Aorta (tissue), 5 donors: ENCODE results near the gene GBF1. TPM values are rescaled to one million over a fixed set of nuclear protein-coding genes. Genes with fewer than 3 reads are reported as not detected.

Experiments used
- ATAC-seq: fragments of 200-7000 bp; cut with Tn5 transposase; one replicate; pipeline ENCODE4 v1.9.1; 2022; ENCODE audit warnings: moderate library complexity; ENCODE audit not compliant: low FRiP score
- DNase-seq, 2 donors: peaks; one replicate each; pipeline ENCODE4 v3.0.0-alpha.2; 2020
- H3K27ac ChIP-seq, 2 donors: one replicate each; pipeline ENCODE4 v1.5.1; 2013; ENCODE audit warnings: low read length in 2 of 2, mild to moderate bottlenecking in 2 of 2, moderate library complexity in 2 of 2, control low read depth in 1 of 2, inconsistent platforms in 1 of 2, low read depth in 1 of 2
- H3K27me3 ChIP-seq, 2 donors: one replicate each; pipeline ENCODE4 v1.6.1; 2013; ENCODE audit warnings: control low read depth in 1 of 2, low read length in 1 of 2, mild to moderate bottlenecking in 1 of 2, moderate library complexity in 1 of 2; ENCODE audit not compliant: insufficient read depth in 2 of 2, control insufficient read depth in 1 of 2
- H3K36me3 ChIP-seq, 2 donors: one replicate each; pipeline ENCODE4 v1.6.1; 2013; ENCODE audit warnings: control low read depth in 1 of 2, low read length in 1 of 2, mild to moderate bottlenecking in 1 of 2; ENCODE audit not compliant: insufficient read depth in 2 of 2, control insufficient read depth in 1 of 2
- H3K4me1 ChIP-seq, 2 donors: one replicate each; pipeline ENCODE4 v1.6.1; 2013; ENCODE audit warnings: low read length in 2 of 2, control low read depth in 1 of 2, mild to moderate bottlenecking in 1 of 2, moderate library complexity in 1 of 2; ENCODE audit not compliant: insufficient read depth in 2 of 2, control insufficient read depth in 1 of 2
- H3K4me3 ChIP-seq, 2 donors: one replicate each; pipeline ENCODE4 v1.5.1; 2013; ENCODE audit warnings: low read length in 2 of 2, control low read depth in 1 of 2, mild to moderate bottlenecking in 1 of 2
- H3K9me3 ChIP-seq: one replicate; pipeline ENCODE4 v1.6.1; 2013; ENCODE audit warnings: mild to moderate bottlenecking, low read length; ENCODE audit not compliant: control insufficient read depth
- WGBS, 2 donors: extraction: QIAGEN DNeasy Blood & Tissue Kit; methylation state at CpG; one replicate each; pipeline ENCODE4 v1.1.7; 2013; 5-methylcytosine and 5-hydroxymethylcytosine counted together
- intact Hi-C, 2 donors: fragments of 100-400 bp; cut with DNase I; formaldehyde crosslinking; loops; one replicate each; pipeline versions ENCODE4 v1.14.2 to v1.15.0; 2022
- polyA plus RNA-seq, 2 donors: library from polyadenylated mRNA; stranded (reverse); fragments of 200-250 nt; gene quantifications; one replicate each; pipeline ENCODE4 v1.2.3, GENCODE V29; 2013
- total RNA-seq, 2 donors: library from RNA; stranded (reverse); fragmentation: NEBNext Ultra II Directional; extraction: Animal tissue kit (Norgen Biotek cat#: 25700); gene quantifications; one replicate each; pipeline ENCODE4 v1.2.1, GENCODE V29; 2021
- donor health status: healthy with polysubstance abuse.
- donor health status: Bipolar disorder and iron deficiency.
- donor health status: DM: no; HTN: no; CAD: no.
- donor health status: DM: no; HTN: no; CAD: no.
- donor health status: DM: yes; HTN: yes; CAD: no.

Gene GBF1
- total and polyA plus RNA-seq, 4 donors: 7.1 to 44.0 (median 32.6) TPM

GRCh38 chr10:102389894-102390293 is 144.6 kb downstream of the GBF1 start:
- no peaks in the 10 kb centered on the region for H3K9me3 ChIP-seq
- H3K36me3 ChIP-seq: no peaks in the 10 kb centered on the region
- no peak for ATAC-seq
- no peak overlapping the region for H3K27ac ChIP-seq
- no peak for DNase-seq
- no peak overlapping the region for H3K4me3 ChIP-seq
- no peaks in the 10 kb centered on the region for H3K27me3 ChIP-seq
- intact Hi-C loops: loop anchor here in 1 of 2 donors (5.0 to 10.0 kb wide), 2 partner anchors 192 to 235 kb away; partner anchors contain the start of gene NOLC1
- H3K4me1 ChIP-seq: no peaks in the 10 kb centered on the region
- 87 to 96% methylated on average over 3 of the region's 3 CpGs for WGBS, 2 donors

GRCh38 chr10:102392306-102392705 is 147.0 kb downstream of the GBF1 start:
- H3K36me3 ChIP-seq: no peaks in the 10 kb centered on the region
- no peak overlapping the region for H3K4me3 ChIP-seq
- no peaks in the 10 kb centered on the region for H3K27me3 ChIP-seq
- ATAC-seq: no peak
- 86 to 92% methylated on average over 5 of the region's 5 CpGs for WGBS, 2 donors
- intact Hi-C loops: loop anchor here in 1 of 2 donors (5.0 to 10.0 kb wide), 2 partner anchors 190 to 238 kb away; partner anchors contain the start of gene NOLC1
- no peak overlapping the region for H3K27ac ChIP-seq
- no peaks in the 10 kb centered on the region for H3K9me3 ChIP-seq
- peak in 1 of 2 donors; percentile 1 for DNase-seq
- H3K4me1 ChIP-seq: no peaks in the 10 kb centered on the region

GRCh38 chr10:102393411-102394078 is 148.2 kb downstream of the GBF1 start:
- 33 to 36% methylated on average over 30 of the region's 30 CpGs for WGBS, 2 donors
- H3K9me3 ChIP-seq: no peaks in the 10 kb centered on the region
- DNase-seq (peak in 1 of 2 donors; percentile 68), ATAC-seq (no peak)
- H3K27me3 ChIP-seq: no peaks in the 10 kb centered on the region
- H3K36me3 ChIP-seq: no peaks in the 10 kb centered on the region
- intact Hi-C loops: loop anchor here in 1 of 2 donors (2.0 to 10.0 kb wide), 3 partner anchors 27 to 239 kb away; partner anchors contain the start of genes FBXL15 and NOLC1
- peak overlapping the region in 1 of 2 donors; percentile 32 for H3K4me3 ChIP-seq
- H3K4me1 ChIP-seq: no peaks in the 10 kb centered on the region
- H3K27ac ChIP-seq: peak overlapping the region in 1 of 2 donors; percentile 21

- Histone ChIP-seq H3K27me3 (no peaks in the 10 kb centered on the region), H3K27ac (peak overlapping the region in 1 of 2 donors; percentile 64), H3K4me1 (no peaks in the 10 kb centered on the region), H3K9me3 (no peaks in the 10 kb centered on the region), H3K4me3 (peak overlapping the region; percentile 29 to 32), H3K36me3 (no peaks in the 10 kb centered on the region)
- peak; percentile 98 to 99 for DNase-seq
- 0 to 1% methylated on average over 68 to 71 of the region's 71 CpGs for WGBS, 2 donors
- intact Hi-C loops: loop anchor here in 1 of 2 donors (2.0 to 10.0 kb wide), 3 partner anchors 27 to 239 kb away; partner anchors contain the start of genes FBXL15 and NOLC1
- peak; percentile 95 for ATAC-seq
These were observed 148.9 kb downstream of the GBF1 start for GRCh38 chr10:102394079-102394800.

GRCh38 chr10:102394801-102395399 is 149.6 kb downstream of the GBF1 start:
- ATAC-seq (peak; percentile 8), DNase-seq (peak in 1 of 2 donors; percentile 83)
- WGBS, 2 donors: 0 to 1% methylated on average over 35 of the region's 35 CpGs
- no peaks in the 10 kb centered on the region for H3K27me3 ChIP-seq
- H3K36me3 ChIP-seq: no peaks in the 10 kb centered on the region
- intact Hi-C loops: loop anchor here (1.0 to 10.0 kb wide), 6 partner anchors 26 to 240 kb away; partner anchors contain the start of genes ACTR1A (in 1 of the 2), ELOVL3 (in 1 of the 2), FBXL15 (in 1 of the 2) and NOLC1 (in 1 of the 2)
- peak overlapping the region; percentile 27 to 35 for H3K4me3 ChIP-seq
- peak overlapping the region; percentile 51 to 64 for H3K27ac ChIP-seq
- no peaks in the 10 kb centered on the region for H3K4me1 ChIP-seq
- no peaks in the 10 kb centered on the region for H3K9me3 ChIP-seq

GRCh38 chr10:102395400-102396316 is 150.3 kb downstream of the GBF1 start, which contains the start of gene NFKB2:
Gene NFKB2 (plus strand): TSS chr10:102395705. CDS start chr10:102395960, 255 bp downstream.
- H3K9me3 ChIP-seq: no peaks in the 10 kb centered on the region
- DNase-seq (peak; percentile 93 to 96), ATAC-seq (peak; percentile 89)
- H3K27ac ChIP-seq: peak within 1 kb of the TSS; percentile 51 to 64
- peak within 1 kb of the TSS; percentile 32 to 35 for H3K4me3 ChIP-seq
- WGBS, 2 donors: 0 to 1% methylated on average over 36 to 42 of the region's 42 CpGs
- no peaks in the 10 kb centered on the region for H3K27me3 ChIP-seq
- no peaks in the 10 kb centered on the region for H3K4me1 ChIP-seq
- H3K36me3 ChIP-seq: no peaks in the 10 kb centered on the region
- intact Hi-C loops: loop anchor here (1.0 to 10.0 kb wide), 5 partner anchors 25 to 241 kb away; partner anchors contain the start of genes ACTR1A (in 1 of the 2), ELOVL3 (in 1 of the 2), FBXL15 (in 1 of the 2) and NOLC1 (in 1 of the 2)

GRCh38 chr10:102396317-102396650 is 151.0 kb downstream of the GBF1 start:
- ATAC-seq (no peak), DNase-seq (peak in 1 of 2 donors; percentile 51)
- Histone ChIP-seq H3K36me3 (no peaks in the 10 kb centered on the region), H3K9me3 (no peaks in the 10 kb centered on the region), H3K4me3 (peak overlapping the region in 1 of 2 donors; percentile 24), H3K4me1 (no peaks in the 10 kb centered on the region), H3K27me3 (no peaks in the 10 kb centered on the region), H3K27ac (peak overlapping the region in 1 of 2 donors; percentile 41)
- 43 to 48% methylated on average over 4 of the region's 4 CpGs for WGBS, 2 donors
- intact Hi-C loops: loop anchor here (5.0 to 10.0 kb wide), 3 partner anchors 81 to 241 kb away; partner anchors contain the start of genes ELOVL3 (in 1 of the 2) and NOLC1 (in 1 of the 2)
